Measurements from ENCODE around the gene SETD5. TPM values are rescaled to one million over a fixed set of nuclear protein-coding genes. Genes with fewer than 3 reads are reported as not detected.

SETD5 gene
- total and polyA plus RNA-seq, 2 of the 8 experiments (the other 6 are each of a cell fraction or from before 2014, with no cell fraction given): 108 to 234 TPM

DNA sequence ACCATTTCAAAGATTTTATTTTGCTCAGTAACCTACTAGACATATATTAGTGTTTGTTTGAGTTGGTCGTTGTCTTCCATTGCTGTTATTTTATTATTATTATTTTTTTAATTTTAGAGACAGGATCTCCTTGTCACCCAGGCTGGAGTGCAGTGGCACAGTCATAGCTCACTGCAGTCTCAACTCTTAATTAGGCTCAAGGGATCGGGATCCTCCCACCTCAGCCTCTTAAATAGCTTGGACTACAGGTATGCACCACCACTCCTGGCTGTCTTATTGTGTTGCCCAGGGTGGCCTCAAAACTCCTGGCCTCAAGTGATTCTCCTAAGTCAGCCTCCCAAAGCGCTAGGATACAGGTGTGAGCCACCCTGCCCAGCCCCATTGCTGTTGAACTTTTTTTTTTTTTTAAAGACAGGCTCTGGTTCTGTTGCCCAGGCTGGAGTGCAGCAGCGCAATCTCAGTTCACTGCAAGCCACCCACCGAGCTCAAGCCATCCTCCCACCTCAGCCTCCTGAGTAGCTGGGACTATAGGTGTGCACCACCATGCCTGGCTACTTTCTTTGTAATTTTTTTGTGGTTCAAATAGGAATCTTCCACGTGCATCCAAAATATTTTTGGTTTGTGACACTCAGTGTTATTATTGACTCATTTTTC, 18.2 kb downstream of the SETD5 start:
- ChIA-PET CTCF (ENCODE audit: partially characterized antibody) (interaction anchor here (1.2 to 2.0 kb wide), 3 partner anchors 11 to 428 kb away, joined by 3 to 4 read pairs (median 3); no protein-coding TSS in a partner anchor), POLR2A (ENCODE audit: partially characterized antibody) (interaction anchor here (0.6 to 13.9 kb wide), 4 partner anchors 12 to 88 kb away, joined by 3 to 300 read pairs (median 42); partner anchors contain the start of gene SETD5)
- Histone ChIP-seq H3K18ac (ENCODE audit: extremely low read depth, low read length) (no peak overlapping the region), H3K4me3 (ENCODE audit: extremely low read depth in 1 of 4, insufficient read depth in 2 of 4, low read depth in 3 of 4, low read length in 4 of 4) (no peak overlapping the region), H3K14ac (ENCODE audit: insufficient read length) (no peak overlapping the region), H2BK120ac (replicated peaks; ENCODE audit: low read depth, low read length) (no peak overlapping the region), H3K79me1 (ENCODE audit: low read depth, low read length) (no peaks in the 10 kb centered on the region), H3K36me3 (ENCODE audit: control insufficient read depth in 2 of 4, insufficient read depth in 4 of 4, low read length in 3 of 4) (peaks cover 0 to 14% (median 0%) of the 10 kb centered on the region in 4 experiments; a peak in 2 of 8 replicates), H3K27me3 (replicated peaks in 1 of 4; ENCODE audit: control insufficient read depth in 3 of 4, extremely low read depth in 1 of 4, insufficient read depth in 3 of 4, low read length in 3 of 4) (no peaks in the 10 kb centered on the region), H3K9ac (replicated peaks in 1 of 4; ENCODE audit: extremely low read depth in 1 of 4, low read depth in 3 of 4, low read length in 3 of 4) (no peak overlapping the region), H2BK5ac (ENCODE audit: low read depth, low read length) (no peak overlapping the region), H3K9me3 (ENCODE audit: insufficient read depth in 2 of 2, low read depth in 1 of 2, low read length in 1 of 2) (no peaks in the 10 kb centered on the region), H4K91ac (replicated peaks; ENCODE audit: insufficient read length, low read length) (no peak overlapping the region), H2AK5ac (ENCODE audit: low read depth, low read length) (no peak overlapping the region), H3K4me2 (ENCODE audit: insufficient read depth in 1 of 2, low read depth in 2 of 2, low read length in 2 of 2) (no peak overlapping the region), H3K4ac (replicated peaks; ENCODE audit: insufficient read length, low read depth, low read length) (no peak overlapping the region), H2BK15ac (ENCODE audit: low read length) (no peak overlapping the region), H4K5ac (ENCODE audit: insufficient read length, low read depth, low read length) (no peak overlapping the region), H3K23me2 (ENCODE audit: low read depth, low read length) (no peaks in the 10 kb centered on the region), H4K20me1 (replicated peaks in 1 of 2; ENCODE audit: control insufficient read depth in 1 of 2, insufficient read depth in 2 of 2, low read length in 2 of 2) (peaks cover 19 to 23% of the 10 kb centered on the region in 2 experiments), H4K8ac (ENCODE audit: extremely low read depth, insufficient read depth, low read length) (no peak overlapping the region), H2BK12ac (ENCODE audit: low read depth, low read length) (no peak overlapping the region), H2AFZ (ENCODE audit: low read length) (no peak overlapping the region), H2BK20ac (ENCODE audit: low read length) (no peak overlapping the region), H3K27ac (ENCODE audit: low read depth, low read length) (no peak overlapping the region), H3K4me1 (replicated peaks in 1 of 4; ENCODE audit: control insufficient read depth in 3 of 4, insufficient read depth in 4 of 4, low read length in 3 of 4) (peaks cover 0 to 6% (median 0%) of the 10 kb centered on the region in 4 experiments; a peak in 2 of 7 replicates), H3K56ac (replicated peaks; ENCODE audit: insufficient read length, low read depth, low read length) (no peak overlapping the region), H3K79me2 (ENCODE audit: control insufficient read depth in 1 of 2, insufficient read depth in 2 of 2, low read length in 2 of 2) (peaks cover 43 to 99% of the 10 kb centered on the region in 2 experiments), H3K23ac (ENCODE audit: insufficient read length) (no peak overlapping the region)
- FAIRE-seq (no peak), DNase-seq (ENCODE audit: low read depth in 1 of 2, low spot score in 2 of 2) (no peak)
- 93% methylated on average over 5 of the region's 6 CpGs; no CpG with 5 or more reads in 1 of the 2 experiments for WGBS, 2 experiments (ENCODE audit: extremely low coverage in 1 of 2, insufficient coverage in 1 of 2, insufficient read length in 1 of 2, insufficient replicate concordance in 2 of 2, low coverage in 1 of 2, low lambda C conversion rate in 2 of 2, missing lambda C conversion rate in 1 of 2)
- TF ChIP-seq POLR2A (IDR thresholded peaks at IDR 0.05; ENCODE audit: control extremely low read depth in 1 of 2, low read depth in 2 of 2, low read length in 2 of 2) (no peak), NRF1 (IDR thresholded peaks at IDR 0.05; ENCODE audit: low read depth, low read length) (no peak), RBBP5 (IDR thresholded peaks at IDR 0.05; ENCODE audit: borderline replicate concordance, low read depth, low read length) (no peak), CHD2 (IDR thresholded peaks at IDR 0.05; ENCODE audit: low read length) (no peak), YY1 (IDR thresholded peaks at IDR 0.05; ENCODE audit: low read depth, low read length) (no peak), CREB1 (IDR thresholded peaks at IDR 0.05) (no peak), TBP (IDR thresholded peaks at IDR 0.05; ENCODE audit: low read depth, low read length) (no peak), SUZ12 (IDR thresholded peaks at IDR 0.05; ENCODE audit: low read length) (no peak), KDM1A (IDR thresholded peaks at IDR 0.05; ENCODE audit: borderline replicate concordance, low read length) (no peak), ZNF274 (IDR thresholded peaks at IDR 0.05; ENCODE audit: borderline replicate concordance, extremely low read depth, low read length) (no peak), TAF1 (IDR thresholded peaks at IDR 0.05; ENCODE audit: low read depth, low read length) (no peak)
- TF ChIP-seq, protein P1, sequence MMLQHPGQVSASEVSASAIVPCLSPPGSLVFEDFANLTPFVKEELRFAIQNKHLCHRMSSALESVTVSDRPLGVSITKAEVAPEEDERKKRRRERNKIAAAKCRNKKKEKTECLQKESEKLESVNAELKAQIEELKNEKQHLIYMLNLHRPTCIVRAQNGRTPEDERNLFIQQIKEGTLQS (IDR thresholded peaks at IDR 0.05; ENCODE audit: insufficient read depth, low read depth, low read length): no peak
- TF ChIP-seq, protein P2, sequence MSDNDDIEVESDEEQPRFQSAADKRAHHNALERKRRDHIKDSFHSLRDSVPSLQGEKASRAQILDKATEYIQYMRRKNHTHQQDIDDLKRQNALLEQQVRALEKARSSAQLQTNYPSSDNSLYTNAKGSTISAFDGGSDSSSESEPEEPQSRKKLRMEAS (IDR thresholded peaks at IDR 0.05): no peak

All from H1 (cell line).